HCT116 (cell line): ENCODE data around the gene ATAD2B. TPM values are rescaled to one million over a fixed set of nuclear protein-coding genes. Genes with fewer than 3 reads are reported as not detected.

Experiments
- ATAC-seq: fragments of 200-7000 bp; cut with Tn5 transposase; 2 replicates; pipeline ENCODE4 v1.9.1; 2020; ENCODE audit warnings: mild to moderate bottlenecking, moderate library complexity
- BruUV-seq: library from RNA; stranded (reverse); fragments of 400-500 nt; replicated peaks from 2 replicates; lab custom pipeline; 2021; lab: Mats Ljungman, UMichigan
- CTCF ChIA-PET: fragments of 300-600 bp; sonication (Branson Sonifier 250); formaldehyde crosslinking; loops from one replicate; lab custom pipeline; 2021; ENCODE audit warnings: antibody characterized with exemption; lab: Charles Lee
- POLR2A ChIA-PET: fragments of 300-600, 350-600 bp; sonication (Branson Sonifier 250); formaldehyde crosslinking; loops from one replicate; lab custom pipeline; 2021; ENCODE audit warnings: antibody characterized with exemption; lab: Charles Lee
- RAD21 ChIA-PET, 2 experiments: fragments of 300-600 bp; sonication (Branson Sonifier 250); formaldehyde crosslinking; loops; one replicate each; lab custom pipeline; 2023; ENCODE audit warnings: low total read pairs in 2 of 2; ENCODE audit not compliant: uncharacterized antibody in 2 of 2, unreplicated experiment in 2 of 2, low non-redundant PET in 1 of 2; lab: Charles Lee
- DNase-seq: peaks from one replicate; pipeline ENCODE4 v3.0.0-alpha.2; 2010; ENCODE audit warnings: low read depth, low spot score
- H2AFZ ChIP-seq: fragments of 200-600 bp; shearing (Covaris generic), sonication (generic); 2 replicates; pipeline ENCODE4 v1.6.1; 2017; ENCODE audit warnings: low read depth, mixed run types, mixed read lengths, antibody characterized with exemption, low read length; ENCODE audit not compliant: poor library complexity, severe bottlenecking
- H3K27ac ChIP-seq: 2 replicates; pipeline ENCODE4 v1.5.1; 2012; ENCODE audit warnings: low read depth, low read length
- H3K27me3 ChIP-seq: fragments of 200-600 bp; sonication (generic); 2 replicates; pipeline ENCODE4 v1.6.1; 2016; ENCODE audit warnings: mixed run types, low read length, mixed read lengths; ENCODE audit not compliant: insufficient read depth
- H3K36me3 ChIP-seq, 2 experiments: fragments of 200-500 bp in 1 of 2; fragments of 200-600 bp in 1 of 2; sonication (Bioruptor generic) in 1 of 2; sonication (generic) in 1 of 2; 2 replicates each; pipeline versions ENCODE4 v1.5.1 to v1.6.1; 2014 to 2016; ENCODE audit warnings: low read length in 2 of 2, inconsistent platforms in 1 of 2, mixed read lengths in 1 of 2, mixed run types in 1 of 2; ENCODE audit not compliant: insufficient read depth in 2 of 2, control insufficient read depth in 1 of 2
- H3K4me1 ChIP-seq, 2 experiments: fragments of 200-600 bp in 1 of 2; sonication (generic) in 1 of 2; 2 replicates each; pipeline versions ENCODE4 v1.5.1 to v1.6.1; 2012 to 2017; ENCODE audit warnings: low read length in 2 of 2, inconsistent platforms in 1 of 2, mild to moderate bottlenecking in 1 of 2, mixed read lengths in 1 of 2, mixed run types in 1 of 2, moderate library complexity in 1 of 2; ENCODE audit not compliant: insufficient read depth in 2 of 2, control insufficient read depth in 1 of 2
- H3K4me2 ChIP-seq: fragments of 200-600 bp; sonication (generic); 2 replicates; pipeline ENCODE4 v1.6.1; 2017; ENCODE audit warnings: mixed run types, low read length, mixed read lengths
- H3K4me3 ChIP-seq, 2 experiments: fragments of 200-600 bp in 1 of 2; sonication (generic) in 1 of 2; replicated peaks in 1 of 2; 2 replicates each; pipeline ENCODE4 v1.5.1; 2011 to 2016; ENCODE audit warnings: low read length in 2 of 2, control low read depth in 1 of 2, low read depth in 1 of 2, mild to moderate bottlenecking in 1 of 2, mixed read lengths in 1 of 2, mixed run types in 1 of 2
- H3K79me2 ChIP-seq: fragments of 200-600 bp; sonication (generic); 2 replicates; pipeline ENCODE4 v1.6.1; 2017; ENCODE audit warnings: mild to moderate bottlenecking, mixed run types, low read length, moderate library complexity, mixed read lengths; ENCODE audit not compliant: insufficient read depth
- H3K9ac ChIP-seq: fragments of 200-600 bp; sonication (generic); 2 replicates; pipeline ENCODE4 v1.6.1; 2016; ENCODE audit warnings: low read length, mixed read lengths
- H3K9me2 ChIP-seq: fragments of 200-600 bp; sonication (generic), shearing (Covaris generic); 2 replicates; pipeline ENCODE4 v1.6.1; 2017; ENCODE audit warnings: mixed run types, mild to moderate bottlenecking, moderate library complexity; ENCODE audit not compliant: insufficient read depth
- H3K9me3 ChIP-seq, 2 experiments: fragments of 200-500 bp in 1 of 2; fragments of 200-600 bp in 1 of 2; sonication (Bioruptor generic) in 1 of 2; sonication (generic) in 1 of 2; 2 replicates each; pipeline ENCODE4 v1.6.1; 2014 to 2017; ENCODE audit warnings: low read length in 2 of 2, mixed read lengths in 2 of 2, inconsistent platforms in 1 of 2, low read depth in 1 of 2, mild to moderate bottlenecking in 1 of 2, mixed run types in 1 of 2, moderate library complexity in 1 of 2; ENCODE audit not compliant: control insufficient read depth in 1 of 2, insufficient read depth in 1 of 2
- H4K20me1 ChIP-seq: fragments of 200-600 bp; sonication (generic), shearing (Covaris generic); 2 replicates; pipeline ENCODE4 v1.6.1; 2017; ENCODE audit warnings: mixed run types, mild to moderate bottlenecking, moderate library complexity; ENCODE audit not compliant: insufficient read depth
- ATF3 ChIP-seq: IDR thresholded peaks from 2 replicates; pipeline ENCODE4 v1.6.1; 2012
- CBX3 ChIP-seq: IDR thresholded peaks from 2 replicates; pipeline ENCODE4 v1.6.1; 2012; ENCODE audit warnings: low read depth
- EGR1 ChIP-seq: IDR thresholded peaks from 2 replicates; pipeline ENCODE4 v1.6.1; 2012; ENCODE audit warnings: low read depth
- ELF1 ChIP-seq: IDR thresholded peaks from 2 replicates; pipeline ENCODE4 v1.6.1; 2012; ENCODE audit warnings: low read depth, borderline replicate concordance
- EZH2phosphoT487 ChIP-seq: fragments of 200-600 bp; IDR thresholded peaks from 2 replicates; pipeline ENCODE4 v1.6.1; 2018; ENCODE audit warnings: antibody characterized with exemption, borderline replicate concordance
- FOSL1 ChIP-seq: IDR thresholded peaks from 2 replicates; pipeline ENCODE4 v1.6.1; 2012; ENCODE audit warnings: low read depth
- JUND ChIP-seq: IDR thresholded peaks from 2 replicates; pipeline ENCODE4 v1.6.1; 2012
- MAX ChIP-seq: IDR thresholded peaks from 2 replicates; pipeline ENCODE4 v1.6.1; 2012
- POLR2A ChIP-seq: IDR thresholded peaks from 2 replicates; pipeline ENCODE4 v1.7.0; 2011; ENCODE audit warnings: borderline replicate concordance; ENCODE audit not compliant: insufficient read depth, insufficient read length; ENCODE audit errors: extremely low read depth
- RAD21 ChIP-seq: IDR thresholded peaks from 2 replicates; pipeline ENCODE4 v1.6.1; 2012; ENCODE audit warnings: low read depth, mild to moderate bottlenecking
- REST ChIP-seq: IDR thresholded peaks from 2 replicates; pipeline ENCODE4 v1.6.1; 2012; ENCODE audit warnings: low read depth
- SIN3A ChIP-seq: IDR thresholded peaks from 2 replicates; pipeline ENCODE4 v1.6.1; 2012; ENCODE audit warnings: low read depth
- TCF7L2 ChIP-seq: IDR thresholded peaks from 2 replicates; pipeline ENCODE4 v1.7.0; 2011; ENCODE audit warnings: borderline replicate concordance, inconsistent platforms; ENCODE audit not compliant: insufficient read depth, insufficient read length; ENCODE audit errors: extremely low read depth
- YY1 ChIP-seq: IDR thresholded peaks from 2 replicates; pipeline ENCODE4 v1.6.1; 2011; ENCODE audit warnings: low read length, low read depth, moderate library complexity, mild to moderate bottlenecking; ENCODE audit not compliant: insufficient replicate concordance; ENCODE audit errors: extremely low read depth
- ZBTB33 ChIP-seq: IDR thresholded peaks from 2 replicates; pipeline ENCODE4 v1.6.1; 2011; ENCODE audit warnings: mild to moderate bottlenecking, low read length, moderate library complexity; ENCODE audit not compliant: insufficient replicate concordance; ENCODE audit errors: extremely low read depth
- ZNF274 ChIP-seq: fragments of 200-500 bp; sonication (Bioruptor generic); IDR thresholded peaks from 2 replicates; pipeline ENCODE4 v1.6.1; 2014; ENCODE audit warnings: mild to moderate bottlenecking, low read depth, low read length, inconsistent platforms
- intact Hi-C: fragments of 100-400 bp; cut with micrococcal nuclease; formaldehyde crosslinking; loops from 2 replicates; pipeline ENCODE4 v1.10.0; 2022
- total RNA-seq: library from RNA; stranded (reverse); gene quantifications from one replicate; pipeline ENCODE4 v1.2.1, GENCODE V29; 2021; ENCODE audit not compliant: unreplicated experiment

ATAD2B gene
- total RNA-seq, 1 experiment from 2014 or later, result 9.6 TPM

GRCh38 chr2:23794234-23794633 lies 132.7 kb downstream of the ATAD2B start:
- Histone ChIP-seq H3K4me2 (no peak overlapping the region), H3K27me3 (no peaks in the 10 kb centered on the region), H3K27ac (no peak overlapping the region), H3K4me3 (no peak overlapping the region), H3K4me1 (peaks cover 5 to 21% of the 10 kb centered on the region in 2 experiments), H3K36me3 (no peaks in the 10 kb centered on the region), H3K9me3 (no peaks in the 10 kb centered on the region)
- no peak for DNase-seq
- RAD21 ChIA-PET, result no interaction called here
- TF ChIP-seq REST (no peak), RAD21 (no peak), ZBTB33 (no peak), POLR2A (no peak), ELF1 (no peak), ATF3 (no peak), TCF7L2 (no peak), SIN3A (no peak), EZH2phosphoT487 (no peak), EGR1 (no peak), JUND (no peak), CBX3 (no peak), FOSL1 (no peak), ZNF274 (no peak), MAX (no peak), YY1 (no peak)
- TF ChIP-seq, all 23 proteins: peak for 0
- no peaks in the 10 kb centered on the region; the same call in 1 of the 2 replicates for H4K20me1 ChIP-seq
- no peak overlapping the region for H2AFZ ChIP-seq
- ChIA-PET CTCF (no interaction called here), POLR2A (no interaction called here)
- intact Hi-C loops, result no loop called here
- no TSS peak for BruUV-seq
- no peaks in the 10 kb centered on the region for H3K79me2 ChIP-seq
- H3K9me2 ChIP-seq, result no peaks in the 10 kb centered on the region
- no peak overlapping the region for H3K9ac ChIP-seq
- ATAC-seq, result no peak
